T-helper 17 cell (primary cell): ENCODE measurements around the gene MOB4. TPM values are rescaled to one million over a fixed set of nuclear protein-coding genes. Genes with fewer than 3 reads are reported as not detected.

Experiments used
- ATAC-seq: fragments of 150-1000 bp; cut with Tn5 transposase; 2 replicates; pipeline ENCODE4 v1.10.0; 2021; ENCODE audit warnings: mild to moderate bottlenecking, moderate library complexity
- DNase-seq, 3 donors: peaks; one replicate each; pipeline versions ENCODE4 v3.0.0 to v3.0.0-alpha.2; 2020 to 2021
- H3K9me3 ChIP-seq: one replicate; pipeline ENCODE4 v1.7.0; 2013; ENCODE audit warnings: low read length, mild to moderate bottlenecking; ENCODE audit not compliant: control insufficient read depth, poor library complexity, severe bottlenecking
- H3K27ac Mint-ChIP-seq: one replicate; pipeline ENCODE4 v1.8.0; 2022; ENCODE audit warnings: mild to moderate bottlenecking, moderate library complexity, mixed read lengths
- H3K27me3 Mint-ChIP-seq: one replicate; pipeline ENCODE4 v1.8.0; 2022; ENCODE audit warnings: mixed read lengths
- H3K36me3 Mint-ChIP-seq: one replicate; pipeline ENCODE4 v1.8.0; 2022; ENCODE audit warnings: low read depth, mixed read lengths
- H3K4me1 Mint-ChIP-seq: one replicate; pipeline ENCODE4 v1.8.0; 2022; ENCODE audit warnings: mild to moderate bottlenecking, mixed read lengths
- H3K4me3 Mint-ChIP-seq: one replicate; pipeline ENCODE4 v1.8.0; 2022; ENCODE audit warnings: mild to moderate bottlenecking, moderate library complexity, mixed read lengths
- total RNA-seq, 4 donors: library from RNA in 2 of 4; stranded (reverse) in 2 of 4; gene quantifications; one replicate each; pipeline ENCODE4 v1.2.3 and lab custom pipeline; 2022 to 2026

Gene MOB4
- total RNA-seq, 2 donors from 2014 or later, result 16.3 to 28.9 TPM

DNA sequence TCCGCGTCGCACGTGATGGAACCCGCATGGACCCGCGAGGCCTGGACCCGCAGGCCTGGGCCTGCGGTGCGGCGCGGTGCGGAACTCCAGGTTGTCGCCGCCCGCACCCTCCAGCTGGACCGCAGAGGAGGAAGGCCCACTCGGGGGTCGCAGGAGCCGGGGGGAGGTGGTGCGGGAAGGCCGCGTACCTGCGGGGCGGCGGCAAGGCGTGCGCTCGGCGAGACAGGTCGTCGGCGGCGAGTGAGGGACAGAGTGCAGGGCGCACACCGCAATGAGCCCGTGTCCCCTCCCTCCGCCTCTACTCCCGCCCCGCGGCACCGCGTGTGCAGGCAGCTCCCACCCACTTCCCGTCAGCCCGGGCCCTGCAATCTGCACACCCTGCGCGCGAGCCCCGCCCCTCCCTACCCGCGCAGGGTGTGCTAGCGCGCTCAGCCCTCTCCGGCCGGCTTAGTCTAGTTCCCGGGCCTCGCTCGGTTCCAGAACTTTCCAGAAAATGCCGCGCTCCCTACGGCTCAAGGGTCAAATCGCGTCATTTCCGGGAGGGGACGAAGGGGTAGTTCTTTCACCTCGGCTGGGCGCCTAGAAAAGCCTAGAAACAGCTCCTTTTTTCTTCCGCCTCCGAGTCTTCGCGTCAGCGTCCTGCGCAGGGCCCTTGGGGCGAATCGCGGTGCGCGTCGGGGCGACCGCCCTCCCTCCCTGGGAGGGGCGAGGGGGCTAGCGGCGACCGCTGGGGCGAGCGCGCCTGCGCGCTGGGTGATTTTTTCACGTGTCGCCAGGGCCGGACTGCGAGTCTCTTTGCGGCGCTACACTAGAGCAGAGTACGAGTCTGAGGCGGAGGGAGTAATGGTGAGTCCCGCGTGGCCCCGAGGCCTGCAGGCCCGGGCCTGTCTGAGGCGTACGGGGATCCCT is 16.0 kb upstream of the MOB4 start, which contains the start of the genes HSPD1 and HSPE1:
TSS of gene HSPD1 (minus strand) at position 247 of the 909 bp plus-strand sequence. CDS start 992 bp downstream, outside the sequence.
TSS of gene HSPE1 (plus strand) at position 786 of the 909 bp plus-strand sequence. CDS start at position 844, 58 bp downstream.
- H3K4me3 Mint-ChIP-seq, result peak within 1 kb of the TSS; percentile 96
- peaks cover 34% of the 10 kb centered on the region for H3K4me1 Mint-ChIP-seq
- DNase-seq (peak; percentile 91 to 97 (median 97)), ATAC-seq (peak; percentile 86)
- no peaks in the 10 kb centered on the region for H3K27me3 Mint-ChIP-seq
- H3K9me3 ChIP-seq, result no peaks in the 10 kb centered on the region
- peaks cover 9% of the 10 kb centered on the region for H3K36me3 Mint-ChIP-seq
- H3K27ac Mint-ChIP-seq, result peak within 1 kb of the TSS; percentile 95

DNA sequence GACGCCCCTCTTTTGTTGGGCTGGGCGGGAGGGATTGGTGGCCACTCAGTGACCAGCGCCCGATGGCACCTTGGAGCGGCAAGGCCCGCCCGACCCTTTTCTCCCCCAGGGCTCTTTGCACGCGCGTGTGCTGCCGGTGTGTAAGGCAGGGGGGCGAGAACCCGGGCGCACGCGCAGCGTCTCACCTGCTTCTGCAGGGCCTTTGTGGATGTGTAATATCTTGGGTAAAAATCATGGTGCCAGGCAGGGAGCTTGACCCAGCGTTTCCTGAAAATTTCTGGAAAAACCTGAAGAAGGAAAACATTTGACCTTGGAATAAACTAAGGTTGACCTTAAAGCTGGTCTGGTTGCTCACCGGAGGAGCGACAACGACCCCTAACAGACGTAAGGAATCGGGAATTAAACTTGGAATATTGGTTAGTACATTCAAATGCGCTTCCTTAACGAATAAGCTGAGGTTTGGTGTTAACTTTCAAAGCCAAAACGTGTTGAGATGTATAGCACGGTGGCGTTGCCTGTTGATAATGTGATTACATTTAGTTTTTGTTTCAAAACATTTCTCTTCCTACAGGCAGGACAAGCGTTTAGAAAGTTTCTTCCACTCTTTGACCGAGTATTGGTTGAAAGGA is 15.2 kb upstream of the MOB4 start:
- Mint-ChIP-seq H3K36me3 (peaks cover 9% of the 10 kb centered on the region), H3K27ac (peak overlapping the region; percentile 95), H3K27me3 (no peaks in the 10 kb centered on the region), H3K4me3 (peak overlapping the region; percentile 96), H3K4me1 (peaks cover 34% of the 10 kb centered on the region)
- ATAC-seq (peak; percentile 10), DNase-seq (no peak)
- H3K9me3 ChIP-seq, result no peaks in the 10 kb centered on the region

DNA sequence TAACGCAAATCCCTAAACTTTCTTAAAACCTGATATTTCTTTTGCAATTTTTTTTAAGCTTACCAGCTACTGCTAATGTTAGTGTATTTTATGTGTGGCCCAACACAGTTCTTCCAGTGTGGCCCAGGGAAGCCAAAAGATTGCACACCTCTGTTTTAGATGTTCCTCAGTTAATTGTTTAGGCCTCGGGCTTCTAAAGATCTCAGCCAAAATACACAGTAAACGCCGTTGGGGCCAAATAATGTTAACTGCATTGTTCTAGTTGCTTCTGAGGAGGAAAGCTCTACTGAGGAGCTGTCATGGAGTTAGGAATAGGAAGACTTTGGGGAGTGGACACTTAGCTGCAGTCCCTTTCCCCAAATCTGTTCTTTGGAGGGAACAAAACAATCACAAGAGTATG is 13.7 kb upstream of the MOB4 start:
- H3K9me3 ChIP-seq, result no peaks in the 10 kb centered on the region
- ATAC-seq (no peak), DNase-seq (no peak)
- Mint-ChIP-seq H3K27me3 (no peaks in the 10 kb centered on the region), H3K36me3 (peaks cover 9% of the 10 kb centered on the region), H3K27ac (peak overlapping the region; percentile 95), H3K4me1 (peaks cover 29% of the 10 kb centered on the region), H3K4me3 (peak overlapping the region; percentile 96)

DNA sequence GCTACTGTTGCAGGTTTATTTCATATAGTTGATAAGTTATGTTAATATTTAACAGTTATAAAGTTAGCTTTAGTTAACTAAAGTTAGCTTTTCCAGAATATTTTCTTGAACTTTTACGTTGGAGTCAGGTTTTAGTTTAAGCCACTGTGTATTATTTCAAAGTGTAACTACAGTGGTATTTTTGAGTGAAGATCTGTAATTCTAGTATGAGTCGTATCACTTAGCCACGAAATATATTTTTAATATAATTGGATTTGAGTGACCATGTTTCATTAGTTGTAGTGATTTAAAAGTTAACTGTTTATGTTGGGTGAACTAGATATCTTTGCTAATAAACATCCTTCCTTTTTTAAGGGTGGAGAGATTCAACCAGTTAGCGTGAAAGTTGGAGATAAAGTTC is 13.2 kb upstream of the MOB4 start:
- peaks cover 25% of the 10 kb centered on the region for H3K4me1 Mint-ChIP-seq
- H3K36me3 Mint-ChIP-seq, result peaks cover 9% of the 10 kb centered on the region
- H3K27me3 Mint-ChIP-seq, result no peaks in the 10 kb centered on the region
- no peak for ATAC-seq
- peak overlapping the region; percentile 95 for H3K27ac Mint-ChIP-seq
- H3K9me3 ChIP-seq, result no peaks in the 10 kb centered on the region
- DNase-seq, result no peak
- H3K4me3 Mint-ChIP-seq, result peak overlapping the region; percentile 96

DNA sequence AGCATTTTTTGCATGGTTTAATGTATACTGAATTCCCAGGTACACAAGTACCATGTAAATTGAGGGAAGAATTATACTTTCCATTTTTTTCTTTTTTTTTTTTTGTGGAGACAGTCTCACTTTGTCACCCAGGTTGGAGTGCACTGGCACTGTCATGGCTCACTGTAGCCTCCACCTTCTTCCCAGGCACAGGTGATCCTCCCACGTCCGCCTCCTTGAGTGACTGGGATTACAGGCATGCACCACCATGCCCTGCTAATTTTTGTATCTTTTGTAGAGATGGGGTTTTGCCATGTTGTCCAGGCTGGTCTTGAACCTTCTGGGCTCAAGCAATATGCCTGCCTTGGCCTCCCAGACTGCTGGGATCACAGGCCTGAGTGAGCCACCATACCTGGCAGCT is 11.9 kb upstream of the MOB4 start:
- Mint-ChIP-seq H3K36me3 (peaks cover 6% of the 10 kb centered on the region), H3K27me3 (no peaks in the 10 kb centered on the region), H3K27ac (peak overlapping the region; percentile 59), H3K4me3 (no peak overlapping the region), H3K4me1 (peaks cover 20% of the 10 kb centered on the region)
- DNase-seq, result no peak
- no peaks in the 10 kb centered on the region for H3K9me3 ChIP-seq
- no peak for ATAC-seq

DNA sequence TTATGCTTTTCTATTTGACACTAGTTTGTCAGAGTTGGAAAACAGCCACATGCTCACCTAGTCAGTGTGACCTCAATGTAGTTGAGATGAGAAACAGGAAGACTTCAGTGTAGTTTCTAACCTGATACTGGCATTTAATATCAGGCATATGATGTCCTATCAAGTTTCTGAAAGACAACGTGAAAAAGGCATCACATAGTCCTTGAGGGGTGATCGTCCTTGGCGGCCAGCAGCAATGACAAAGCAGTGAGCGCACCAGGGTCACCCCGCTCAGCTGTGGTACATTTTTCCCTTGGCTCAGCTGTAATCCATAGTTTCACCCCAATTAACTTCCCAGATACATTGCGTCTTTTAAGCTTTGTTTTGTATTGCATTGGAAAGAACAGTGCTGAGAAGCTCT is 11.4 kb upstream of the MOB4 start:
- no peaks in the 10 kb centered on the region for H3K9me3 ChIP-seq
- Mint-ChIP-seq H3K4me1 (peaks cover 19% of the 10 kb centered on the region), H3K4me3 (no peak overlapping the region), H3K27ac (peak overlapping the region; percentile 59), H3K36me3 (peaks cover 6% of the 10 kb centered on the region), H3K27me3 (no peaks in the 10 kb centered on the region)
- ATAC-seq, result no peak
- no peak for DNase-seq

DNA sequence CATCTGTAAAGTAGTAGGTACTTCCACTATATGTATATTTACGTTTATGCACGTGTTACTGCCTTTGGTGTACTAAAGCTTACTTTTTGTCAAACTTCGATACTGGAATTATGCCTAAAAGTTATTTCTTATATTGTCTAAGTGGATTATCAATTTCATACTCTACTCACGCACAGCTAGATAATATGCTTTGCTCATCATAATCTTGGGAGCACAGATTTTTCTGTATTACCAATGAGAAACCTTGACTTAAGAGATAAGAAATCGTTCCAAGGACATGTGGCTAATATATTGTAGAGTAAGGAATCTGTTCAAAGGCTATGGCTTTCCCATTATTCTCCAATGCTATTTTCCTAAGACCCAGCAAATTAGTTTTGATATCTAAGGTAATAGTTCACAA is 9.2 kb upstream of the MOB4 start:
- Mint-ChIP-seq H3K4me1 (peaks cover 12% of the 10 kb centered on the region), H3K27ac (no peak overlapping the region), H3K4me3 (no peak overlapping the region), H3K36me3 (peaks cover 4% of the 10 kb centered on the region), H3K27me3 (no peaks in the 10 kb centered on the region)
- H3K9me3 ChIP-seq, result no peaks in the 10 kb centered on the region
- ATAC-seq (no peak), DNase-seq (no peak)

GRCh38 chr2:197513915-197514314 is 2.0 kb upstream of the MOB4 start:
- Mint-ChIP-seq H3K36me3 (no peaks in the 10 kb centered on the region), H3K27ac (peak overlapping the region; percentile 99), H3K27me3 (no peaks in the 10 kb centered on the region), H3K4me1 (peaks cover 22% of the 10 kb centered on the region), H3K4me3 (no peak overlapping the region)
- no peaks in the 10 kb centered on the region for H3K9me3 ChIP-seq
- no peak for DNase-seq
- no peak for ATAC-seq

- H3K27me3 Mint-ChIP-seq, result no peaks in the 10 kb centered on the region
- no peak for ATAC-seq
- H3K4me3 Mint-ChIP-seq, result peak overlapping the region; percentile 95
- H3K4me1 Mint-ChIP-seq, result peaks cover 24% of the 10 kb centered on the region
- no peak for DNase-seq
- no peaks in the 10 kb centered on the region for H3K9me3 ChIP-seq
- H3K27ac Mint-ChIP-seq, result peak overlapping the region; percentile 99
- H3K36me3 Mint-ChIP-seq, result no peaks in the 10 kb centered on the region
These were observed 1.1 kb upstream of the MOB4 start for GRCh38 chr2:197514754-197515153.

GRCh38 chr2:197515315-197515738 is 539 bp upstream of the MOB4 start:
- DNase-seq, result no peak
- Mint-ChIP-seq H3K27me3 (no peaks in the 10 kb centered on the region), H3K27ac (peak overlapping the region; percentile 99), H3K36me3 (no peaks in the 10 kb centered on the region), H3K4me1 (peaks cover 27% of the 10 kb centered on the region), H3K4me3 (peak overlapping the region; percentile 95)
- H3K9me3 ChIP-seq, result no peaks in the 10 kb centered on the region
- ATAC-seq, result peak; percentile 46

DNA sequence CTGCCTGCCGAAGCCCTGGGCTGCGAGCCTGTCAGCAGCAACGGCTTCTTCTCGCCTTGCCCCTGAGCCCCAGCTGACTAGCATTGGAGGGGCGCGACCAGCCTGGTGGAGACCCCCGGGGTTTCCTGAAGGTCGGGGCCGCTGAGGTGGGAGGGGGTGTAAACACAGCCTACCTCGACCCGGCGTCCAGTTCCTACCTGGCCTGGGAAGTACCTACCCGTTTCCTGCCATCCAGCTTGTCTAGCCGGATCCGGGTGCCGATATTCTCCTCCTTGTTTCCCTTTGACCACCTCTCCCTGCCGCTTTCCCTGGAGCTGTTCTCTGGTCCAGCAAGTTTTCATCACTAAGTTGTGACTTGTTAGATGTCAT is 511 bp downstream of the MOB4 start:
- Mint-ChIP-seq H3K27me3 (no peaks in the 10 kb centered on the region), H3K4me3 (peak overlapping the region; percentile 95), H3K36me3 (no peaks in the 10 kb centered on the region), H3K27ac (peak overlapping the region; percentile 99), H3K4me1 (peaks cover 26% of the 10 kb centered on the region)
- DNase-seq, result no peak
- no peaks in the 10 kb centered on the region for H3K9me3 ChIP-seq
- ATAC-seq, result peak; percentile 1

DNA sequence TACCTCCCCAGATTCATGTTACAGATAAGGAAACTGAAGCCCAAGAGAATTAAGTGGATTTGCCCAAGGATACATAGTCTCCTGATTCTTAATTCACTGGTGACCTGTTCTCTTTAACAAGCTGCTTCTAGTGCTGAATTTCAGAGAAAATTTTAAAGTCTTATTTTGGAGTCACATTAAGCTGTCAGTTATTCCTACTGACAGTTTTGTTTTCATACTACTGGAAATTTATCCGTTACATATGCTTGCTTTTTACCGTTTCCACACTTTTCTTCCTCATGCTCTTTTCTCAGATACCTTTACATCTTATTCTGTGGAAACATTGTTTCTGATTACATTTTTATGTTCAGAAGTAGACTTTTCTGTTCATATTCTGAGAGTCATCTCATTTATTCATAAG is 1.3 kb downstream of the MOB4 start:
- DNase-seq (no peak), ATAC-seq (no peak)
- Mint-ChIP-seq H3K27ac (peak overlapping the region; percentile 99), H3K36me3 (no peaks in the 10 kb centered on the region), H3K4me1 (peaks cover 26% of the 10 kb centered on the region), H3K27me3 (no peaks in the 10 kb centered on the region), H3K4me3 (peak overlapping the region; percentile 95)
- H3K9me3 ChIP-seq, result no peaks in the 10 kb centered on the region

- ATAC-seq, result no peak
- H3K4me3 Mint-ChIP-seq, result no peak overlapping the region
- H3K36me3 Mint-ChIP-seq, result peaks cover 2% of the 10 kb centered on the region
- DNase-seq, result no peak
- no peaks in the 10 kb centered on the region for H3K9me3 ChIP-seq
- H3K4me1 Mint-ChIP-seq, result peaks cover 20% of the 10 kb centered on the region
- H3K27ac Mint-ChIP-seq, result peak overlapping the region; percentile 45
- H3K27me3 Mint-ChIP-seq, result no peaks in the 10 kb centered on the region
These were observed 22.5 kb downstream of the MOB4 start for GRCh38 chr2:197538412-197538811.
